Prostate gland (tissue), 2 donors: ENCODE results near the gene MLC1. TPM values are rescaled to one million over a fixed set of nuclear protein-coding genes. Genes with fewer than 3 reads are reported as not detected.

Experiments
- DNase-seq: peaks from one replicate; pipeline ENCODE4 v3.0.0-alpha.2; 2019; ENCODE audit warnings: low spot score
- H3K27ac ChIP-seq, 2 donors: fragments of 200-600 bp; sonication (generic); 2 replicates each; pipeline ENCODE4 v1.5.1; 2017 to 2019
- H3K27me3 ChIP-seq: fragments of 200-600 bp; sonication (generic); replicated peaks from 2 replicates; pipeline ENCODE4 v1.5.1; 2019; ENCODE audit not compliant: insufficient read depth
- H3K36me3 ChIP-seq, 2 donors: fragments of 200-600 bp; sonication (generic); 1 replicate in 1 of 2; 2 replicates in 1 of 2; pipeline versions ENCODE4 v1.5.1 to v1.8.1; 2017 to 2019
- H3K4me1 ChIP-seq: fragments of 200-600 bp; sonication (generic); replicated peaks from 2 replicates; pipeline ENCODE4 v1.5.1; 2019
- H3K4me3 ChIP-seq, 2 donors: fragments of 200-600 bp; sonication (generic); 2 replicates each; pipeline ENCODE4 v1.5.1; 2017 to 2019
- H3K9me3 ChIP-seq: fragments of 200-600 bp; sonication (generic); 2 replicates; pipeline ENCODE4 v1.5.1; 2017
- CTCF ChIP-seq, 4 experiments: fragments of 200-600 bp in 2 of 4; fragments of 450-650 bp in 2 of 4; sonication (generic) in 2 of 4; IDR thresholded peaks; 1 replicate in 3 of 4; 2 replicates in 1 of 4; pipeline ENCODE4 v1.5.1; 2016 to 2019; ENCODE audit warnings: antibody characterized with exemption in 4 of 4, mild to moderate bottlenecking in 2 of 4, moderate library complexity in 2 of 4
- POLR2A ChIP-seq: fragments of 450-650 bp; IDR thresholded peaks from one replicate; pipeline ENCODE4 v1.6.1; 2016; ENCODE audit warnings: antibody characterized with exemption, mild to moderate bottlenecking
- POLR2AphosphoS5 ChIP-seq: sonication (generic); formaldehyde crosslinking; IDR thresholded peaks from one replicate; pipeline ENCODE4 v1.6.1; 2017; ENCODE audit warnings: antibody characterized with exemption
- WGBS: methylation state at CpG from one replicate; pipeline ENCODE4 v1.1.5; 2018; 5-methylcytosine and 5-hydroxymethylcytosine counted together
- intact Hi-C: fragments of 100-400 bp; cut with DNase I; formaldehyde crosslinking; loops from one replicate; pipeline ENCODE4 v1.14.2; 2022
- total RNA-seq, 2 donors: library from RNA; depleted of rRNA; stranded (reverse); fragments of >200 nt; gene quantifications; one replicate each; pipeline ENCODE4 v1.1.0, GENCODE V29; 2016

Gene MLC1
- total RNA-seq, 2 donors from 2014 or later = 0.68 to 1.1 TPM

DNA sequence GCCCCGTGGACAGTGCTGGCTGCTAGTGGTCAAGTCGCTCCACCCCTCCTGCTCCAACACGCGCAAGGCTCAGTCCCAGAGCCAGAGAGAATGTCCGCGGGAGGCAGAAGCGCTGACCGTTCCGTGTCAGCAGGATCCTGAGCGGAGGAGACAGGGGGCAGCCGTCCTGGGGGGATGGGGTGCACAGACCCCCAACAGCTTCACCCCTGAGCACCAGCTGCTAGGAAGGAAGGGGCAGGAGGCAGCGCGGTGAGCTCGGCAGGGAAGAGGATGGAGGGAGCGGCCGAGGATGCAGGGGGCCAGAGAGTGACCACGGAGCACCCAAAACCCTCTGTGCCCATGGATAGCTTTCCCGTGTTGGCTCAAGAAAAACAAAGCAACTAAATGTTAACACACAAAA lies 20.8 kb downstream of the MLC1 start:
- TF ChIP-seq POLR2AphosphoS5 (no peak), POLR2A (no peak), CTCF (IDR thresholded peaks at IDR 0.05) (no peak)
- no peaks in the 10 kb centered on the region for H3K4me1 ChIP-seq
- H3K27me3 ChIP-seq = no peaks in the 10 kb centered on the region
- no peak overlapping the region for H3K4me3 ChIP-seq
- no peaks in the 10 kb centered on the region for H3K9me3 ChIP-seq
- no peak for DNase-seq
- no peaks in the 10 kb centered on the region for H3K36me3 ChIP-seq
- H3K27ac ChIP-seq = no peak overlapping the region
- 79% methylated on average over 18 of the region's 18 CpGs for WGBS
- intact Hi-C loops = no loop called here

- Histone ChIP-seq H3K4me3 (no peak overlapping the region), H3K9me3 (no peaks in the 10 kb centered on the region), H3K4me1 (peaks cover under 1% of the 10 kb centered on the region), H3K27me3 (no peaks in the 10 kb centered on the region), H3K27ac (no peak overlapping the region), H3K36me3 (no peaks in the 10 kb centered on the region)
- DNase-seq = no peak
- intact Hi-C loops = no loop called here
- TF ChIP-seq POLR2A (no peak), CTCF (IDR thresholded peaks at IDR 0.05) (no peak), POLR2AphosphoS5 (no peak)
- 89% methylated on average over 23 of the region's 23 CpGs for WGBS
Measured at GRCh38 chr22:50063589-50064393, 21.4 kb downstream of the MLC1 start.

- Histone ChIP-seq H3K27me3 (peaks cover 3% of the 10 kb centered on the region), H3K4me3 (no peak overlapping the region), H3K9me3 (no peaks in the 10 kb centered on the region), H3K27ac (no peak overlapping the region), H3K36me3 (no peaks in the 10 kb centered on the region), H3K4me1 (peaks cover 6% of the 10 kb centered on the region)
- DNase-seq = no peak
- TF ChIP-seq POLR2A = no peak
- no peak for TF ChIP-seq CTCF (IDR thresholded peaks at IDR 0.05)
- no peak for TF ChIP-seq POLR2AphosphoS5
- intact Hi-C loops = no loop called here
- 93% methylated on average over 18 of the region's 19 CpGs for WGBS
Measured at GRCh38 chr22:50062509-50063135, 22.6 kb downstream of the MLC1 start.

DNA sequence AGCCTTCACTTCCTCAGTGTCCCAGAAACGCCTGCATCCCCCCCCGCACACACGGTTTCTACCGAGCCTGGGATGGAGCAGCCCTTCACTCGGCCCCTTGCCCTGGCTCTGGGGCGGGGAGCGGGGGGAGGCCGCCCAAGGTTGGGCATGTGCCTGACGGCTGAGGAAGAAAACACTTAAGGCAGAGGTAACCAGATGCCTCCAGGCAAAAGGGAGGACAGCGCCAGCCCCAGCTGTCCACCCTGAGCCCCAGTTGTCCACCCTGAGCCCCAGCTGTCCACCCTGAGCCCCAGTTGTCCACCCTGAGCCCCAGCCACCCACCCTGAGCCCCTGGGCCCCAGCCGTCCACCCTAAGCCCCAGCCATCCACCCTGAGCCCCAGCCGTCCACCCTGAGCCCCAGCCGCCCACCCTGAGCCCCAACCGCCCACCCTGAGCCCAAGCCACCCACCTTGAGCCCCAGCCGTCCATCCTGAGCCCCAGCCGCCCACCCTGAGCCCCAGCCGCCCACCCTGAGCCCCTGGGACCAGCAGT lies 23.3 kb downstream of the MLC1 start:
- no peak for TF ChIP-seq POLR2A
- TF ChIP-seq POLR2AphosphoS5 = no peak
- no peak for TF ChIP-seq CTCF (IDR thresholded peaks at IDR 0.05)
- Histone ChIP-seq H3K4me3 (no peak overlapping the region), H3K4me1 (peaks cover 6% of the 10 kb centered on the region), H3K27me3 (peaks cover 3% of the 10 kb centered on the region), H3K27ac (no peak overlapping the region), H3K9me3 (no peaks in the 10 kb centered on the region), H3K36me3 (no peaks in the 10 kb centered on the region)
- DNase-seq = no peak
- intact Hi-C loops = no loop called here
- WGBS = 85% methylated on average over 16 of the region's 17 CpGs
